ENCODE data around the gene REEP2. TPM values are rescaled to one million over a fixed set of nuclear protein-coding genes. Genes with fewer than 3 reads are reported as not detected.
"Not testable (repeated sequence)": the region's sequence is repeated elsewhere in the genome, so short reads cannot be mapped to it uniquely, and the experiment has no call there.

The REEP2 gene
- total RNA-seq, 1 donor from 2014 or later = 17.2 TPM

- H3K4me3 ChIP-seq (ENCODE audit: insufficient read depth, low read depth, low read length); H3K79me2 ChIP-seq (ENCODE audit: insufficient read depth, low read length); H4K20me1 ChIP-seq (ENCODE audit: insufficient read depth, low read length); H3K4me3 Mint-ChIP-seq (ENCODE audit: unreplicated experiment); H3K9me3 Mint-ChIP-seq (ENCODE audit: unreplicated experiment); H3K4me1 ChIP-seq (ENCODE audit: insufficient read depth, low read length); H3K9me3 ChIP-seq (ENCODE audit: insufficient read depth, low read depth, low read length); H3K36me3 Mint-ChIP-seq (ENCODE audit: low read depth, unreplicated experiment); H3K27ac ChIP-seq (ENCODE audit: low read depth, low read length); H3K27me3 Mint-ChIP-seq (ENCODE audit: low read depth, unreplicated experiment); FAIRE-seq; H3K4me2 ChIP-seq (ENCODE audit: low read length); H2AFZ ChIP-seq (ENCODE audit: low read depth, low read length); H3K27ac Mint-ChIP-seq (ENCODE audit: unreplicated experiment); H3K4me1 Mint-ChIP-seq (ENCODE audit: low read depth, unreplicated experiment); H3K9ac ChIP-seq (ENCODE audit: low read length); H3K27me3 ChIP-seq (ENCODE audit: insufficient read depth, low read length): not testable (repeated sequence)
- TF ChIP-seq CTCF (IDR thresholded peaks at IDR 0.05; ENCODE audit: insufficient read depth, low read depth, low read length) = peak; percentile 30
- DNase-seq (ENCODE audit: low read depth) = peak; percentile 16
- H3K36me3 ChIP-seq (ENCODE audit: insufficient read depth, low read length) = peaks cover 17% of the 10 kb centered on the region
These were observed 27.7 kb upstream of the REEP2 start for GRCh38 chr5:138410996-138411640.

GRCh38 chr5:138418444-138418843 is 20.4 kb upstream of the REEP2 start:
- H3K27ac ChIP-seq (ENCODE audit: low read depth, low read length) = no peak overlapping the region
- H3K27me3 Mint-ChIP-seq (ENCODE audit: low read depth, unreplicated experiment) = no peaks in the 10 kb centered on the region
- H3K36me3 ChIP-seq (ENCODE audit: insufficient read depth, low read length) = peaks cover 38% of the 10 kb centered on the region
- no peaks in the 10 kb centered on the region for H3K4me1 ChIP-seq (ENCODE audit: insufficient read depth, low read length)
- H2AFZ ChIP-seq (ENCODE audit: low read depth, low read length) = no peak overlapping the region
- H3K9me3 Mint-ChIP-seq (ENCODE audit: unreplicated experiment) = no peaks in the 10 kb centered on the region
- TF ChIP-seq CTCF (IDR thresholded peaks at IDR 0.05; ENCODE audit: insufficient read depth, low read depth, low read length) = no peak
- H3K4me1 Mint-ChIP-seq (ENCODE audit: low read depth, unreplicated experiment) = no peaks in the 10 kb centered on the region
- no peaks in the 10 kb centered on the region for H3K9me3 ChIP-seq (ENCODE audit: insufficient read depth, low read depth, low read length)
- FAIRE-seq (no peak), DNase-seq (ENCODE audit: low read depth) (no peak)
- peaks cover 3% of the 10 kb centered on the region for H4K20me1 ChIP-seq (ENCODE audit: insufficient read depth, low read length)
- H3K27me3 ChIP-seq (ENCODE audit: insufficient read depth, low read length) = no peaks in the 10 kb centered on the region
- H3K4me3 Mint-ChIP-seq (ENCODE audit: unreplicated experiment) = no peak overlapping the region
- H3K36me3 Mint-ChIP-seq (ENCODE audit: low read depth, unreplicated experiment) = peaks cover 18% of the 10 kb centered on the region
- no peaks in the 10 kb centered on the region for H3K79me2 ChIP-seq (ENCODE audit: insufficient read depth, low read length)
- no peak overlapping the region for H3K9ac ChIP-seq (ENCODE audit: low read length)
- no peak overlapping the region for H3K4me3 ChIP-seq (ENCODE audit: insufficient read depth, low read depth, low read length)
- H3K4me2 ChIP-seq (ENCODE audit: low read length) = no peak overlapping the region
- H3K27ac Mint-ChIP-seq (ENCODE audit: unreplicated experiment) = no peak overlapping the region

GRCh38 chr5:138425079-138425478 is 13.8 kb upstream of the REEP2 start:
- H3K4me2 ChIP-seq (ENCODE audit: low read length) = no peak overlapping the region
- H3K27ac ChIP-seq (ENCODE audit: low read depth, low read length) = no peak overlapping the region
- H3K4me3 Mint-ChIP-seq (ENCODE audit: unreplicated experiment) = no peak overlapping the region
- H3K27me3 ChIP-seq (ENCODE audit: insufficient read depth, low read length) = no peaks in the 10 kb centered on the region
- H3K9me3 ChIP-seq (ENCODE audit: insufficient read depth, low read depth, low read length) = no peaks in the 10 kb centered on the region
- no peaks in the 10 kb centered on the region for H3K4me1 Mint-ChIP-seq (ENCODE audit: low read depth, unreplicated experiment)
- H3K9me3 Mint-ChIP-seq (ENCODE audit: unreplicated experiment) = no peaks in the 10 kb centered on the region
- H3K4me3 ChIP-seq (ENCODE audit: insufficient read depth, low read depth, low read length) = no peak overlapping the region
- H4K20me1 ChIP-seq (ENCODE audit: insufficient read depth, low read length) = peaks cover 3% of the 10 kb centered on the region
- H3K36me3 Mint-ChIP-seq (ENCODE audit: low read depth, unreplicated experiment) = peaks cover 26% of the 10 kb centered on the region
- H3K27ac Mint-ChIP-seq (ENCODE audit: unreplicated experiment) = no peak overlapping the region
- no peaks in the 10 kb centered on the region for H3K27me3 Mint-ChIP-seq (ENCODE audit: low read depth, unreplicated experiment)
- DNase-seq (ENCODE audit: low read depth) = no peak
- no peaks in the 10 kb centered on the region for H3K79me2 ChIP-seq (ENCODE audit: insufficient read depth, low read length)
- no peak overlapping the region for H3K9ac ChIP-seq (ENCODE audit: low read length)
- no peak overlapping the region for H2AFZ ChIP-seq (ENCODE audit: low read depth, low read length)
- no peak for TF ChIP-seq EZH2 (IDR thresholded peaks at IDR 0.05; ENCODE audit: insufficient read depth, low read length)
- no peak for TF ChIP-seq CTCF (IDR thresholded peaks at IDR 0.05; ENCODE audit: insufficient read depth, low read depth, low read length)
- no peak for FAIRE-seq
- H3K4me1 ChIP-seq (ENCODE audit: insufficient read depth, low read length) = no peaks in the 10 kb centered on the region
- peaks cover 61% of the 10 kb centered on the region for H3K36me3 ChIP-seq (ENCODE audit: insufficient read depth, low read length)
